Panc1 (cell line): ENCODE data around the gene THRB.

Experiments
- CTCF ChIP-seq: fragments of 450-650 bp; IDR thresholded peaks from 2 replicates; pipeline ENCODE4 v1.5.1; 2017; ENCODE audit warnings: mild to moderate bottlenecking
- POLR2AphosphoS5 ChIP-seq: IDR thresholded peaks from 2 replicates; pipeline ENCODE4 v1.6.1; 2012; ENCODE audit warnings: mild to moderate bottlenecking, low read depth, low read length, moderate library complexity
- REST ChIP-seq, 2 experiments: IDR thresholded peaks; 2 replicates each; pipeline ENCODE4 v1.6.1; 2011 to 2012; ENCODE audit warnings: low read depth in 2 of 2, control low read depth in 1 of 2, low read length in 1 of 2, mild to moderate bottlenecking in 1 of 2, moderate library complexity in 1 of 2; ENCODE audit not compliant: insufficient read depth in 1 of 2
- TCF7L2 ChIP-seq: IDR thresholded peaks from 2 replicates; pipeline ENCODE4 v1.6.1; 2011; ENCODE audit warnings: mild to moderate bottlenecking, low read depth, low read length, inconsistent platforms

GRCh38 chr3:24393316-24393715, 101.3 kb downstream of the THRB start:
- TF ChIP-seq TCF7L2: no peak
- TF ChIP-seq CTCF: no peak
- TF ChIP-seq POLR2AphosphoS5: no peak
- no peak for TF ChIP-seq REST (IDR thresholded peaks at IDR 0.05; ENCODE audit: insufficient read depth in 1 of 2, low read depth in 2 of 2, low read length in 1 of 2)
